ENCODE results near the gene FCAMR.

DNA sequence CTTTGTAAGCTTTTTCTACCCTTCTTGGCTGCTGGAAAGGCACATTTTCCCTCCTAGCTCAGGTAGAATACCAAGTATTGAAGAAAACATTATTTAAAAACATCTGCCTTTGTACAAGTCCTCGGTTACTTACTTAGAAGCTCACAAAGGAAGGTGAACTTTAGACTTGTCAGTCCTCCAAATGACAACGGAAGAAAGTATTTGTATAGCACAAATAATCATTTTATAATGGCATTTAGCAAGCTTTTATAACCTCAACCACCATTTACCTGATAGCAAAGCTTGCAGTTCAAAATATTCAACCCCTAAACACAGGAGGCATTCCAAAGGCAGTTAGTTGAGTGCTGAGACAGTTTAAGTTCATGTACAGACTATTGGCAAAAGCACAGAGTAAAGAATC lies 2.5 kb upstream of the FCAMR start:
- TF ChIP-seq, protein P1, sequence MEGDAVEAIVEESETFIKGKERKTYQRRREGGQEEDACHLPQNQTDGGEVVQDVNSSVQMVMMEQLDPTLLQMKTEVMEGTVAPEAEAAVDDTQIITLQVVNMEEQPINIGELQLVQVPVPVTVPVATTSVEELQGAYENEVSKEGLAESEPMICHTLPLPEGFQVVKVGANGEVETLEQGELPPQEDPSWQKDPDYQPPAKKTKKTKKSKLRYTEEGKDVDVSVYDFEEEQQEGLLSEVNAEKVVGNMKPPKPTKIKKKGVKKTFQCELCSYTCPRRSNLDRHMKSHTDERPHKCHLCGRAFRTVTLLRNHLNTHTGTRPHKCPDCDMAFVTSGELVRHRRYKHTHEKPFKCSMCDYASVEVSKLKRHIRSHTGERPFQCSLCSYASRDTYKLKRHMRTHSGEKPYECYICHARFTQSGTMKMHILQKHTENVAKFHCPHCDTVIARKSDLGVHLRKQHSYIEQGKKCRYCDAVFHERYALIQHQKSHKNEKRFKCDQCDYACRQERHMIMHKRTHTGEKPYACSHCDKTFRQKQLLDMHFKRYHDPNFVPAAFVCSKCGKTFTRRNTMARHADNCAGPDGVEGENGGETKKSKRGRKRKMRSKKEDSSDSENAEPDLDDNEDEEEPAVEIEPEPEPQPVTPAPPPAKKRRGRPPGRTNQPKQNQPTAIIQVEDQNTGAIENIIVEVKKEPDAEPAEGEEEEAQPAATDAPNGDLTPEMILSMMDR (IDR thresholded peaks at IDR 0.05), result no peak
- no peak for TF ChIP-seq POLR2A (IDR thresholded peaks at IDR 0.05)
- no peak for TF ChIP-seq EP300 (IDR thresholded peaks at IDR 0.05; ENCODE audit: low read depth)
